Fibroblast of the aortic adventitia (primary cell): ENCODE measurements around the gene ADPRM. TPM values are rescaled to one million over a fixed set of nuclear protein-coding genes. Genes with fewer than 3 reads are reported as not detected.

ENCODE experiments used
- DNase-seq: peaks from one replicate; pipeline ENCODE4 v3.0.0-alpha.2; 2010; ENCODE audit warnings: low read depth
- H3K4me3 ChIP-seq: 2 replicates; pipeline ENCODE4 v1.5.1; 2011; ENCODE audit warnings: low read depth, mild to moderate bottlenecking, control low read depth, low read length, moderate library complexity
- CTCF ChIP-seq: IDR thresholded peaks from 2 replicates; pipeline ENCODE4 v1.5.1; 2011; ENCODE audit warnings: mild to moderate bottlenecking, low read length, control low read depth, inconsistent platforms; ENCODE audit not compliant: insufficient read depth
- total RNA-seq: library from RNA; depleted of rRNA; stranded (reverse); fragments of >200 nt; gene quantifications from 2 replicates; pipeline ENCODE4 v1.2.3, GENCODE V29; 2012; ENCODE audit warnings: low replicate concordance

ADPRM gene
- total RNA-seq, result 9.3 and 18.3 TPM in 2 replicates

- peak; percentile 92 for DNase-seq
- H3K4me3 ChIP-seq, result peak within 1 kb of the TSS; percentile 93
- TF ChIP-seq CTCF, result peak; percentile 46
Observed at GRCh38 chr17:10697092-10698081, at the start of gene ADPRM, which contains the start of gene SCO1. TSS of gene ADPRM (plus strand) at chr17:10697594. CDS start at chr17:10704927, 7,333 bp downstream. TSS of gene SCO1 (minus strand) at chr17:10697533. CDS start at chr17:10697507, 26 bp downstream.

GRCh38 chr17:10648381-10648780, 49.0 kb upstream of the ADPRM start:
- no peak overlapping the region for H3K4me3 ChIP-seq
- DNase-seq, result no peak
- peak; percentile 1 for TF ChIP-seq CTCF

- no peak overlapping the region for H3K4me3 ChIP-seq
- peak; percentile 30 for DNase-seq
- TF ChIP-seq CTCF, result no peak
Observed at GRCh38 chr17:10648956-10649355, 48.4 kb upstream of the ADPRM start.

GRCh38 chr17:10649602-10650001, 47.8 kb upstream of the ADPRM start:
- H3K4me3 ChIP-seq, result no peak overlapping the region
- DNase-seq, result no peak
- no peak for TF ChIP-seq CTCF

- TF ChIP-seq CTCF, result no peak
- no peak overlapping the region for H3K4me3 ChIP-seq
- no peak for DNase-seq
Observed at GRCh38 chr17:10651927-10652326, 45.5 kb upstream of the ADPRM start.

GRCh38 chr17:10652984-10653659, 44.3 kb upstream of the ADPRM start:
- DNase-seq, result no peak
- no peak for TF ChIP-seq CTCF

More at GRCh38 chr17:10652984-10653659, 44.3 kb upstream of the ADPRM start:
- H3K4me3 ChIP-seq, result no peak overlapping the region
